Erythroblast (primary cell): Measurements from ENCODE around the gene SRCIN1.
A peak's percentile ranks its signal among the peaks of the same experiment; 100 is the strongest.

Experiments
- DNase-seq, 2 experiments: peaks; one replicate each; lab custom pipeline; 2025; lab: John Stamatoyannopoulos, UW
- GATA1 ChIP-seq: IDR thresholded peaks from 2 replicates; pipeline ENCODE4 v1.6.1; 2011; ENCODE audit warnings: low read depth, mild to moderate bottlenecking, control low read depth, low read length, moderate library complexity
- POLR2A ChIP-seq: IDR thresholded peaks from 2 replicates; pipeline ENCODE4 v1.6.1; 2011; ENCODE audit warnings: mild to moderate bottlenecking, low read length

The SRCIN1 gene

GRCh38 chr17:38562903-38563302, 42.8 kb downstream of the SRCIN1 start:
- DNase-seq: no peak
- no peak for TF ChIP-seq POLR2A
- TF ChIP-seq GATA1: no peak

- no peak for DNase-seq
- no peak for TF ChIP-seq POLR2A
- TF ChIP-seq GATA1: no peak
Measured at GRCh38 chr17:38562215-38562569, 43.6 kb downstream of the SRCIN1 start.

- TF ChIP-seq GATA1 (no peak), POLR2A (no peak)
- peak; percentile 23 to 28 for DNase-seq
Measured at GRCh38 chr17:38561416-38562214, 44.1 kb downstream of the SRCIN1 start.

- DNase-seq: peak; percentile 26 to 28
- TF ChIP-seq POLR2A: no peak
- TF ChIP-seq GATA1: no peak
Measured at GRCh38 chr17:38560503-38561318, 45.0 kb downstream of the SRCIN1 start.

- TF ChIP-seq POLR2A (no peak), GATA1 (no peak)
- DNase-seq: no peak
Measured at GRCh38 chr17:38559880-38560230, 45.9 kb downstream of the SRCIN1 start.

- peak; percentile 58 to 75 for DNase-seq
- TF ChIP-seq POLR2A (no peak), GATA1 (no peak)
Measured at GRCh38 chr17:38559051-38559879, 46.5 kb downstream of the SRCIN1 start.

GRCh38 chr17:38558728-38559050, 47.1 kb downstream of the SRCIN1 start:
- TF ChIP-seq GATA1 (no peak), POLR2A (no peak)
- no peak for DNase-seq

- no peak for TF ChIP-seq POLR2A
- no peak for TF ChIP-seq GATA1
- peak; percentile 88 to 93 for DNase-seq
Measured at GRCh38 chr17:38557836-38558727, 47.7 kb downstream of the SRCIN1 start.

GRCh38 chr17:38557396-38557795, 48.4 kb downstream of the SRCIN1 start:
- no peak for DNase-seq
- no peak for TF ChIP-seq POLR2A
- peak; percentile 33 for TF ChIP-seq GATA1

GRCh38 chr17:38556239-38556638, 49.5 kb downstream of the SRCIN1 start:
- TF ChIP-seq POLR2A: no peak
- TF ChIP-seq GATA1: no peak
- DNase-seq: no peak

- TF ChIP-seq GATA1 (no peak), POLR2A (no peak)
- DNase-seq: no peak
Measured at GRCh38 chr17:38554430-38555350, 51.1 kb downstream of the SRCIN1 start.

GRCh38 chr17:38552343-38552742, 53.4 kb downstream of the SRCIN1 start:
- no peak for TF ChIP-seq POLR2A
- TF ChIP-seq GATA1: no peak
- DNase-seq: no peak

GRCh38 chr17:38551121-38551520, 54.6 kb downstream of the SRCIN1 start:
- no peak for TF ChIP-seq GATA1
- no peak for TF ChIP-seq POLR2A
- DNase-seq: no peak
